Measurements from ENCODE around the gene TPMT.
"Not testable (repeated sequence)": the region's sequence is repeated elsewhere in the genome, so short reads cannot be mapped to it uniquely, and the experiment has no call there.

The TPMT gene

GRCh38 chr6:18177286-18177965, 22.5 kb upstream of the TPMT start:
- TF ChIP-seq, protein P1, sequence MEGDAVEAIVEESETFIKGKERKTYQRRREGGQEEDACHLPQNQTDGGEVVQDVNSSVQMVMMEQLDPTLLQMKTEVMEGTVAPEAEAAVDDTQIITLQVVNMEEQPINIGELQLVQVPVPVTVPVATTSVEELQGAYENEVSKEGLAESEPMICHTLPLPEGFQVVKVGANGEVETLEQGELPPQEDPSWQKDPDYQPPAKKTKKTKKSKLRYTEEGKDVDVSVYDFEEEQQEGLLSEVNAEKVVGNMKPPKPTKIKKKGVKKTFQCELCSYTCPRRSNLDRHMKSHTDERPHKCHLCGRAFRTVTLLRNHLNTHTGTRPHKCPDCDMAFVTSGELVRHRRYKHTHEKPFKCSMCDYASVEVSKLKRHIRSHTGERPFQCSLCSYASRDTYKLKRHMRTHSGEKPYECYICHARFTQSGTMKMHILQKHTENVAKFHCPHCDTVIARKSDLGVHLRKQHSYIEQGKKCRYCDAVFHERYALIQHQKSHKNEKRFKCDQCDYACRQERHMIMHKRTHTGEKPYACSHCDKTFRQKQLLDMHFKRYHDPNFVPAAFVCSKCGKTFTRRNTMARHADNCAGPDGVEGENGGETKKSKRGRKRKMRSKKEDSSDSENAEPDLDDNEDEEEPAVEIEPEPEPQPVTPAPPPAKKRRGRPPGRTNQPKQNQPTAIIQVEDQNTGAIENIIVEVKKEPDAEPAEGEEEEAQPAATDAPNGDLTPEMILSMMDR (IDR thresholded peaks at IDR 0.05; ENCODE audit: insufficient read depth, low read depth, low read length, missing control alignments), result no peak
- no peak for DNase-seq (ENCODE audit: low read depth)
- no peak overlapping the region for H3K4me3 ChIP-seq (ENCODE audit: low read depth, low read length)

DNA sequence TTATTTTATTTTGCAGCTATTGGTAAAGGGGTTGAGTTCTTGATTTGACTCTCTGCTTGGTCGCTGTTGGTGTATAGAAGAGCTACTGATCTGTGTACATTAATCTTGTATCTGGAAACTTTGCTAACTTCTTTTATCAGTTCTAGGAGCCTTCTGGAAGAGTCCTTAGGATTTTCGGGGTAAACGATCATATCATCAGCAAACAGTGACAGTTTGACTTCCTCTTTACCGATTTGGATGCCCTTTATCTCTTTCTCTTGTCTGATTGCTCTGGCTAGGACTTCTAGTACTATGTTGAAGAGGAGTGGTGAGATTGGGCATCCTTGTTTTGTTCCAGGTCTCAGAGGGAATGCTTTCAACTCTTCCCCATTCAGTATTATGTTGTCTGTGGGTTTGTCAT, 21.3 kb upstream of the TPMT start:
- DNase-seq (ENCODE audit: low read depth); H3K4me3 ChIP-seq (ENCODE audit: low read depth, low read length): not testable (repeated sequence)

DNA sequence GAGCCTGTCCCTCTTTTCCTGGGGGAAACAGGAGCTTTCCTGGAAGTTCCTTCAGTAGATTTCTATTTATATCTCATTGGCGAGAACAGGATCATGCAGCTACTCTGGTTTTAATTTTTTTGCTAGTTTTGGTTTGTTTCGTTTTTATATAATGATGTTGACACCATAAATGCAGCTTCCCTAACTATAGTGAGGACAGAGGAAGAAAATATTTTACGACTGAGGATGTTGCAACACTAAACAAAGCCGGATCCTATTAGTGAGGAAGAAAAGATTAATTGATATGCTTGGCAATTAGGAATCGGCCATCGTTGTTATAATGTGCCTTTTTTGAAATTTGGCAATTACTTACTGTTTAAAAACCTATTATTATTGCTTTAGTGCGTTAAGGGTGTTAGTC, 17.0 kb upstream of the TPMT start:
- DNase-seq (ENCODE audit: low read depth), result no peak
- TF ChIP-seq, protein P1 (IDR thresholded peaks at IDR 0.05; ENCODE audit: insufficient read depth, low read depth, low read length, missing control alignments), result no peak
- H3K4me3 ChIP-seq (ENCODE audit: low read depth, low read length), result no peak overlapping the region

DNA sequence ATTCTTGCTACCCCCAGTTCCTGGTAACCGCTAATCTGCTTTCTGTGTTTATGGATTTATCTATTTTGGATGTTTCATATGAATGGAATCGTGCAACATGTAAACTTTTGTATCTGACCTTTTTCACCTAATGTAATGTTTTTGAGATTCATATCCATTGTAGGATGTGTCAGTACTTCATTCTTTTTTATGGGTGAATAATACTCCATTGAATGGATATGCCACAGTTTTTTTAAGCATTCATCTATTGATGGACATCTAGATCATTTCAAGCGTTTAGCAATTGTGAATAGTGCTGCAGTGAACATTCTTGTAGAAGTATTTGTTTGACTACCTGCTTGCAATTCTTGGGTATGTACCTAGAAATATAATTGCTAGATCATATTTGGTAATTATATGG, 13.4 kb upstream of the TPMT start:
- H3K4me3 ChIP-seq (ENCODE audit: low read depth, low read length), result no peak overlapping the region
- no peak for DNase-seq (ENCODE audit: low read depth)
- TF ChIP-seq, protein P1 (IDR thresholded peaks at IDR 0.05; ENCODE audit: insufficient read depth, low read depth, low read length, missing control alignments), result no peak

- no peak for DNase-seq (ENCODE audit: low read depth)
- H3K4me3 ChIP-seq (ENCODE audit: low read depth, low read length), result no peak overlapping the region
- TF ChIP-seq, protein P1 (IDR thresholded peaks at IDR 0.05; ENCODE audit: insufficient read depth, low read depth, low read length, missing control alignments), result no peak
Measured at GRCh38 chr6:18166312-18167036, 11.6 kb upstream of the TPMT start.

DNA sequence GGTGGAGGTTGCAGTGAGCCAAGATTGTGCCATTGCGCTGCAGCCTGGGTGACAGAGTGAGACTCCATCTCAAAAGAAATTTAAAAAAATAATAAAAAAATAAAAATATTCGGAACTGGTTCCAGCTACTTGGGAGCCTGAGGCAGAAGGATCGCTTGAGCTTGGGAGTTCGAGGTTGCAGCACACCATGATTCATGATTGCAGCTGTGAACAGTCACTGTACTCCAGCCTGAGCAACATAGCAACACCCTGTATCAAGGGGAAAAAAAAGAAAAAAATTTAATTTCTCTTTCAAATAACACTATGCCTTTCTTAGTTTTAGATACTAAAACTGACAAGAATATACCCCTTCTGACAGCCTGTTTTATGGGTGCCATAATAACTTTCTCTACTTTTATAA, 10.9 kb upstream of the TPMT start:
- TF ChIP-seq, protein P1 (IDR thresholded peaks at IDR 0.05; ENCODE audit: insufficient read depth, low read depth, low read length, missing control alignments), result no peak
- no peak overlapping the region for H3K4me3 ChIP-seq (ENCODE audit: low read depth, low read length)
- DNase-seq (ENCODE audit: low read depth), result no peak

DNA sequence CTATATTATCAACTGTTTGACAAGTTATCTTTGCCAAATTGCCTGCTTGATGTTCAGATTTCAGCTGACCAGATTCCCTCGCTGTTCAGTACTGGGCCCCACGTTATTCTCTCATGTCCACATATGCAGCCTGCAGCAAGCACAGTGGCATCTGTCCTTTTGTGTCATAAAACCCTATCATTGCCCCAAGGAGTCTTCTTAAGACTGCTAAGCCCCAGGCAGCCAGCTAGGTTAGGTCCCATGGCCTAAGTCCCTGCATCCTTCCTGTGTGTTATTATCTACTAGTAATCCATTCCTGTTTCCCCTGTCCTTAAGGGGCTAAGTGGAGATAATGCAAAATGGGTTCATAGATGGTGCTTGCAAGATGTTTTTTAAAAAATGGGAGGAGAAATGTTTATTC, 7.5 kb upstream of the TPMT start:
- DNase-seq (ENCODE audit: low read depth), result no peak
- TF ChIP-seq, protein P1 (IDR thresholded peaks at IDR 0.05; ENCODE audit: insufficient read depth, low read depth, low read length, missing control alignments), result no peak
- H3K4me3 ChIP-seq (ENCODE audit: low read depth, low read length), result no peak overlapping the region

Measured in GM12865 (cell line).